Measurements from ENCODE around the gene ETV6.

ETV6 gene

DNA sequence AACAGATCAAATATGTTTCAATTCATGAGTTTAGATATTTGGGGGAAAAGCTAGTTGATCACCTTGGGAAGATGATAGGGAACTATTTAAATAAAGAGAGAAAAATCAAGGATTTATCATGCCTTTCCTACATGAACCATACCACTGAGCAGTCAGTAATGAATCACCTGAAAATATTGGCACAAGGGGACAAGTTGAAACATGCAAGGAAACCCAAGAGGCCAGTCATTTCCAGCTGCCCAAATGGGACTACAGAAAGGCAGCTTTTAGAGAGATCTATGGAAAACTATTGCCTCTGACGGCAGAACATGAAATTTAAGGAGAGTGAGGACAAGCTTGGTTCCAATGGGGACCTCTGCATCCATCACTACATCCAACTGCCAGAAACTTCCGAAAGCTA is 14.1 kb upstream of the ETV6 start:
- H3K4me2 ChIP-seq (ENCODE audit: insufficient read depth, low read length), result no peak overlapping the region
- H2AFZ ChIP-seq (ENCODE audit: low read depth, low read length), result no peak overlapping the region
- H3K79me2 ChIP-seq (ENCODE audit: insufficient read depth, low read length), result no peaks in the 10 kb centered on the region
- H3K9me3 ChIP-seq (ENCODE audit: insufficient read depth, low read length, severe bottlenecking), result peaks cover 8% of the 10 kb centered on the region
- TF ChIP-seq, protein P1, sequence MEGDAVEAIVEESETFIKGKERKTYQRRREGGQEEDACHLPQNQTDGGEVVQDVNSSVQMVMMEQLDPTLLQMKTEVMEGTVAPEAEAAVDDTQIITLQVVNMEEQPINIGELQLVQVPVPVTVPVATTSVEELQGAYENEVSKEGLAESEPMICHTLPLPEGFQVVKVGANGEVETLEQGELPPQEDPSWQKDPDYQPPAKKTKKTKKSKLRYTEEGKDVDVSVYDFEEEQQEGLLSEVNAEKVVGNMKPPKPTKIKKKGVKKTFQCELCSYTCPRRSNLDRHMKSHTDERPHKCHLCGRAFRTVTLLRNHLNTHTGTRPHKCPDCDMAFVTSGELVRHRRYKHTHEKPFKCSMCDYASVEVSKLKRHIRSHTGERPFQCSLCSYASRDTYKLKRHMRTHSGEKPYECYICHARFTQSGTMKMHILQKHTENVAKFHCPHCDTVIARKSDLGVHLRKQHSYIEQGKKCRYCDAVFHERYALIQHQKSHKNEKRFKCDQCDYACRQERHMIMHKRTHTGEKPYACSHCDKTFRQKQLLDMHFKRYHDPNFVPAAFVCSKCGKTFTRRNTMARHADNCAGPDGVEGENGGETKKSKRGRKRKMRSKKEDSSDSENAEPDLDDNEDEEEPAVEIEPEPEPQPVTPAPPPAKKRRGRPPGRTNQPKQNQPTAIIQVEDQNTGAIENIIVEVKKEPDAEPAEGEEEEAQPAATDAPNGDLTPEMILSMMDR (IDR thresholded peaks at IDR 0.05; ENCODE audit: borderline replicate concordance, extremely low read depth, low read length, poor library complexity, severe bottlenecking), result no peak
- no peak for TF ChIP-seq EZH2 (IDR thresholded peaks at IDR 0.05; ENCODE audit: borderline replicate concordance, low read depth, low read length, severe bottlenecking)
- no peaks in the 10 kb centered on the region for H3K36me3 ChIP-seq (ENCODE audit: insufficient read depth, low read length)
- no peaks in the 10 kb centered on the region for H3K4me1 ChIP-seq (ENCODE audit: insufficient read depth, low read length)
- ATAC-seq (ENCODE audit: insufficient read depth, low read depth), result no peak
- H3K27me3 ChIP-seq (ENCODE audit: insufficient read depth, low read length, poor library complexity), result no peaks in the 10 kb centered on the region
- no peak overlapping the region for H3K4me3 ChIP-seq (ENCODE audit: low read depth in 1 of 2, low read length in 2 of 2)
- no peak overlapping the region for H3K27ac ChIP-seq (ENCODE audit: low read length)
- DNase-seq, result no peak
- no peak overlapping the region for H3K9ac ChIP-seq (ENCODE audit: low read depth, low read length)
- no peaks in the 10 kb centered on the region for H4K20me1 ChIP-seq (ENCODE audit: insufficient read depth, low read length)

DNA sequence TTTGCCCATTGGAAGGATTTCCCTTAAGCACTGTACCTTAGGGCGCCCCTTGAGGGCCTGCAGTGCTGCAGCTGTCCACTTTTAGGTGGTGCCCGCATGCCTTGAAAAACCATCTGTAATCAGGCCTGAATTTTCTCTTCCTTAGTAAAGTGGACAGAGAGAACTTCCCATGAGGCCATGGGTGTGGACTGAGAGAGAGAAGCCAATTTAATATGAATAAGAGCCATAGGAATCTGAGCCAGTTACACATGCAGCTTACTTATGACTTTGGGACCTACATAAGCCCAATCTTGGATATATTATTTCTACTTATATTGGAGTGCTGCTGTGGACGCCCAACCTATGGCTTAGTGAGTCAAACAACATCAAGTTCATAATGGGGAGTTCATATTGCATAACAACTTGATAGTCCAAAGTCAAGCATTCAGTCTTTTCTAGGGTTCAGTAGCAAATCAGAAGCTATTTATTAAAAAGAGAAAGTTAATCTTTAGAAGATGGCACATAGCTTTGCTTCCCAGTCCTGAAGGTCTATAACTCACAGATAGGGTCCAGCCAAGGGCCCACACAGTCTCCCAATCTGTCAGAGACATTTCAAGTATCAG is 11.1 kb upstream of the ETV6 start:
- Histone ChIP-seq H3K36me3 (ENCODE audit: insufficient read depth, low read length) (no peaks in the 10 kb centered on the region), H3K27ac (ENCODE audit: low read length) (no peak overlapping the region), H3K9ac (ENCODE audit: low read depth, low read length) (no peak overlapping the region), H3K4me2 (ENCODE audit: insufficient read depth, low read length) (no peak overlapping the region), H3K9me3 (ENCODE audit: insufficient read depth, low read length, severe bottlenecking) (peaks cover 8% of the 10 kb centered on the region), H2AFZ (ENCODE audit: low read depth, low read length) (no peak overlapping the region), H3K4me3 (ENCODE audit: low read depth in 1 of 2, low read length in 2 of 2) (no peak overlapping the region), H4K20me1 (ENCODE audit: insufficient read depth, low read length) (no peaks in the 10 kb centered on the region), H3K4me1 (ENCODE audit: insufficient read depth, low read length) (no peaks in the 10 kb centered on the region), H3K79me2 (ENCODE audit: insufficient read depth, low read length) (no peaks in the 10 kb centered on the region), H3K27me3 (ENCODE audit: insufficient read depth, low read length, poor library complexity) (no peaks in the 10 kb centered on the region)
- no peak for ATAC-seq (ENCODE audit: insufficient read depth, low read depth)
- no peak for DNase-seq
- TF ChIP-seq, protein P1 (IDR thresholded peaks at IDR 0.05; ENCODE audit: borderline replicate concordance, extremely low read depth, low read length, poor library complexity, severe bottlenecking), result no peak
- TF ChIP-seq EZH2 (IDR thresholded peaks at IDR 0.05; ENCODE audit: borderline replicate concordance, low read depth, low read length, severe bottlenecking), result no peak

DNA sequence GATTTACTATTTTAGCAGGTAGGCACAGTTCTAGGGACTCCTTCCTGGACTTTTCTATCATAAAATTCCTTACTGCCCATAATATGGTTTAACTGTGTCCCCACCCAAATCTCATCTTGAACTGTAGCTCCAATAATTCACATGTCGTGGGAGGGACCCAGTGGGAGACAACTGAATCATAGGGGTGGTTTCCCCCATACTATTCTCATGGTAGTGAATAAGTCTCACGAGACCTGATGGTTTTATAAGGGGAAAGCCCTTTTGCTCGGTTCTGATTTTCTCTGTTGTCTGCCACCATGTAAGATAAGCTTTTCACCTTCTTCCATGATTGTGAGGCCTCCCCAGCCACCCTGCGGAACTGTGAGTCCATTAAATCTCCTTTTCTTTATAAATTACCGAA is 10.0 kb upstream of the ETV6 start:
- no peaks in the 10 kb centered on the region for H3K27me3 ChIP-seq (ENCODE audit: insufficient read depth, low read length, poor library complexity)
- DNase-seq (no peak), ATAC-seq (ENCODE audit: insufficient read depth, low read depth) (no peak)
- no peaks in the 10 kb centered on the region for H4K20me1 ChIP-seq (ENCODE audit: insufficient read depth, low read length)
- TF ChIP-seq, protein P1 (IDR thresholded peaks at IDR 0.05; ENCODE audit: borderline replicate concordance, extremely low read depth, low read length, poor library complexity, severe bottlenecking), result no peak
- TF ChIP-seq EZH2 (IDR thresholded peaks at IDR 0.05; ENCODE audit: borderline replicate concordance, low read depth, low read length, severe bottlenecking), result no peak
- no peak overlapping the region for H3K4me3 ChIP-seq (ENCODE audit: low read depth in 1 of 2, low read length in 2 of 2)
- no peaks in the 10 kb centered on the region for H3K4me1 ChIP-seq (ENCODE audit: insufficient read depth, low read length)
- H3K79me2 ChIP-seq (ENCODE audit: insufficient read depth, low read length), result no peaks in the 10 kb centered on the region
- no peak overlapping the region for H3K4me2 ChIP-seq (ENCODE audit: insufficient read depth, low read length)
- no peak overlapping the region for H3K9ac ChIP-seq (ENCODE audit: low read depth, low read length)
- no peaks in the 10 kb centered on the region for H3K36me3 ChIP-seq (ENCODE audit: insufficient read depth, low read length)
- H2AFZ ChIP-seq (ENCODE audit: low read depth, low read length), result no peak overlapping the region
- H3K9me3 ChIP-seq (ENCODE audit: insufficient read depth, low read length, severe bottlenecking), result peaks cover 8% of the 10 kb centered on the region
- H3K27ac ChIP-seq (ENCODE audit: low read length), result no peak overlapping the region
